HCT116 (cell line): Measurements from ENCODE around the gene GPC1. TPM values are rescaled to one million over a fixed set of nuclear protein-coding genes. Genes with fewer than 3 reads are reported as not detected.

Experiments used
- ATAC-seq: fragments of 200-7000 bp; cut with Tn5 transposase; 2 replicates; pipeline ENCODE4 v1.9.1; 2020; ENCODE audit warnings: mild to moderate bottlenecking, moderate library complexity
- BruUV-seq: library from RNA; stranded (reverse); fragments of 400-500 nt; replicated peaks from 2 replicates; lab custom pipeline; 2021; lab: Mats Ljungman, UMichigan
- CTCF ChIA-PET: fragments of 300-600 bp; sonication (Branson Sonifier 250); formaldehyde crosslinking; loops from one replicate; lab custom pipeline; 2021; ENCODE audit warnings: antibody characterized with exemption; lab: Charles Lee
- POLR2A ChIA-PET: fragments of 300-600, 350-600 bp; sonication (Branson Sonifier 250); formaldehyde crosslinking; loops from one replicate; lab custom pipeline; 2021; ENCODE audit warnings: antibody characterized with exemption; lab: Charles Lee
- RAD21 ChIA-PET, 2 experiments: fragments of 300-600 bp; sonication (Branson Sonifier 250); formaldehyde crosslinking; loops; one replicate each; lab custom pipeline; 2023; ENCODE audit warnings: low total read pairs in 2 of 2; ENCODE audit not compliant: uncharacterized antibody in 2 of 2, unreplicated experiment in 2 of 2, low non-redundant PET in 1 of 2; lab: Charles Lee
- DNase-seq: peaks from one replicate; pipeline ENCODE4 v3.0.0-alpha.2; 2010; ENCODE audit warnings: low read depth, low spot score
- H2AFZ ChIP-seq: fragments of 200-600 bp; shearing (Covaris generic), sonication (generic); 2 replicates; pipeline ENCODE4 v1.6.1; 2017; ENCODE audit warnings: low read depth, mixed run types, mixed read lengths, antibody characterized with exemption, low read length; ENCODE audit not compliant: poor library complexity, severe bottlenecking
- H3K27ac ChIP-seq: 2 replicates; pipeline ENCODE4 v1.5.1; 2012; ENCODE audit warnings: low read depth, low read length
- H3K27me3 ChIP-seq: fragments of 200-600 bp; sonication (generic); 2 replicates; pipeline ENCODE4 v1.6.1; 2016; ENCODE audit warnings: mixed run types, low read length, mixed read lengths; ENCODE audit not compliant: insufficient read depth
- H3K36me3 ChIP-seq, 2 experiments: fragments of 200-500 bp in 1 of 2; fragments of 200-600 bp in 1 of 2; sonication (Bioruptor generic) in 1 of 2; sonication (generic) in 1 of 2; 2 replicates each; pipeline versions ENCODE4 v1.5.1 to v1.6.1; 2014 to 2016; ENCODE audit warnings: low read length in 2 of 2, inconsistent platforms in 1 of 2, mixed read lengths in 1 of 2, mixed run types in 1 of 2; ENCODE audit not compliant: insufficient read depth in 2 of 2, control insufficient read depth in 1 of 2
- H3K4me1 ChIP-seq, 2 experiments: fragments of 200-600 bp in 1 of 2; sonication (generic) in 1 of 2; 2 replicates each; pipeline versions ENCODE4 v1.5.1 to v1.6.1; 2012 to 2017; ENCODE audit warnings: low read length in 2 of 2, inconsistent platforms in 1 of 2, mild to moderate bottlenecking in 1 of 2, mixed read lengths in 1 of 2, mixed run types in 1 of 2, moderate library complexity in 1 of 2; ENCODE audit not compliant: insufficient read depth in 2 of 2, control insufficient read depth in 1 of 2
- H3K4me2 ChIP-seq: fragments of 200-600 bp; sonication (generic); 2 replicates; pipeline ENCODE4 v1.6.1; 2017; ENCODE audit warnings: mixed run types, low read length, mixed read lengths
- H3K4me3 ChIP-seq, 2 experiments: fragments of 200-600 bp in 1 of 2; sonication (generic) in 1 of 2; replicated peaks in 1 of 2; 2 replicates each; pipeline ENCODE4 v1.5.1; 2011 to 2016; ENCODE audit warnings: low read length in 2 of 2, control low read depth in 1 of 2, low read depth in 1 of 2, mild to moderate bottlenecking in 1 of 2, mixed read lengths in 1 of 2, mixed run types in 1 of 2
- H3K79me2 ChIP-seq: fragments of 200-600 bp; sonication (generic); 2 replicates; pipeline ENCODE4 v1.6.1; 2017; ENCODE audit warnings: mild to moderate bottlenecking, mixed run types, low read length, moderate library complexity, mixed read lengths; ENCODE audit not compliant: insufficient read depth
- H3K9ac ChIP-seq: fragments of 200-600 bp; sonication (generic); 2 replicates; pipeline ENCODE4 v1.6.1; 2016; ENCODE audit warnings: low read length, mixed read lengths
- H3K9me2 ChIP-seq: fragments of 200-600 bp; sonication (generic), shearing (Covaris generic); 2 replicates; pipeline ENCODE4 v1.6.1; 2017; ENCODE audit warnings: mixed run types, mild to moderate bottlenecking, moderate library complexity; ENCODE audit not compliant: insufficient read depth
- H3K9me3 ChIP-seq, 2 experiments: fragments of 200-500 bp in 1 of 2; fragments of 200-600 bp in 1 of 2; sonication (Bioruptor generic) in 1 of 2; sonication (generic) in 1 of 2; 2 replicates each; pipeline ENCODE4 v1.6.1; 2014 to 2017; ENCODE audit warnings: low read length in 2 of 2, mixed read lengths in 2 of 2, inconsistent platforms in 1 of 2, low read depth in 1 of 2, mild to moderate bottlenecking in 1 of 2, mixed run types in 1 of 2, moderate library complexity in 1 of 2; ENCODE audit not compliant: control insufficient read depth in 1 of 2, insufficient read depth in 1 of 2
- H4K20me1 ChIP-seq: fragments of 200-600 bp; sonication (generic), shearing (Covaris generic); 2 replicates; pipeline ENCODE4 v1.6.1; 2017; ENCODE audit warnings: mixed run types, mild to moderate bottlenecking, moderate library complexity; ENCODE audit not compliant: insufficient read depth
- CBX3 ChIP-seq: IDR thresholded peaks from 2 replicates; pipeline ENCODE4 v1.6.1; 2012; ENCODE audit warnings: low read depth
- CTCF ChIP-seq, 3 experiments: fragments of 200-600 bp in 1 of 3; sonication (generic) in 1 of 3; IDR thresholded peaks in 2 of 3; conservative IDR thresholded peaks in 1 of 3; 2 replicates each; pipeline ENCODE4 v1.5.1; 2012 to 2017; ENCODE audit warnings: low read depth in 2 of 3, low read length in 2 of 3, antibody characterized with exemption in 1 of 3, borderline replicate concordance in 1 of 3, control low read depth in 1 of 3, mild to moderate bottlenecking in 1 of 3, mixed read lengths in 1 of 3, mixed run types in 1 of 3, moderate library complexity in 1 of 3; ENCODE audit not compliant: insufficient read depth in 1 of 3
- ELF1 ChIP-seq: IDR thresholded peaks from 2 replicates; pipeline ENCODE4 v1.6.1; 2012; ENCODE audit warnings: low read depth, borderline replicate concordance
- RAD21 ChIP-seq: IDR thresholded peaks from 2 replicates; pipeline ENCODE4 v1.6.1; 2012; ENCODE audit warnings: low read depth, mild to moderate bottlenecking
- YY1 ChIP-seq: IDR thresholded peaks from 2 replicates; pipeline ENCODE4 v1.6.1; 2011; ENCODE audit warnings: low read length, low read depth, moderate library complexity, mild to moderate bottlenecking; ENCODE audit not compliant: insufficient replicate concordance; ENCODE audit errors: extremely low read depth
- ZFX ChIP-seq: fragments of 450-650 bp; IDR thresholded peaks from 2 replicates; pipeline ENCODE4 v1.6.1; 2017
- intact Hi-C: fragments of 100-400 bp; cut with micrococcal nuclease; formaldehyde crosslinking; loops from 2 replicates; pipeline ENCODE4 v1.10.0; 2022
- total RNA-seq: library from RNA; stranded (reverse); gene quantifications from one replicate; pipeline ENCODE4 v1.2.1, GENCODE V29; 2021; ENCODE audit not compliant: unreplicated experiment

GPC1 gene
- total RNA-seq, 1 experiment from 2014 or later: 79.1 TPM

GRCh38 chr2:240463274-240463865, 27.9 kb downstream of the GPC1 start:
- CTCF ChIA-PET: no interaction called here

More at GRCh38 chr2:240463274-240463865, 27.9 kb downstream of the GPC1 start:
- Histone ChIP-seq H4K20me1 (no peaks in the 10 kb centered on the region), H3K9me3 (no peaks in the 10 kb centered on the region), H3K4me1 (no peaks in the 10 kb centered on the region), H3K9ac (no peak overlapping the region), H3K9me2 (no peaks in the 10 kb centered on the region), H3K27me3 (no peaks in the 10 kb centered on the region), H2AFZ (no peak overlapping the region), H3K36me3 (peaks cover 0 to 15% of the 10 kb centered on the region in 2 experiments; a peak in 2 of 4 replicates)
- BruUV-seq: no TSS peak
- no peak for ATAC-seq
- TF ChIP-seq CTCF (IDR thresholded peaks at IDR 0.05 in 2 of 3, conservative IDR thresholded peaks at IDR 0.05 in 1 of 3; ENCODE audit: borderline replicate concordance in 1 of 3, insufficient read depth in 1 of 3, low read depth in 2 of 3, low read length in 2 of 3): no peak
- TF ChIP-seq CBX3: no peak
- no peak for TF ChIP-seq RAD21
- no peak for TF ChIP-seq ZFX
- TF ChIP-seq ELF1: no peak
- TF ChIP-seq YY1: no peak
- TF ChIP-seq, all 23 proteins: peak for 0
- Histone ChIP-seq H3K27ac (no peak overlapping the region), H3K79me2 (peaks cover under 1% of the 10 kb centered on the region; the same call in 1 of the 2 replicates), H3K4me2 (no peak overlapping the region), H3K4me3 (no peak overlapping the region)
- intact Hi-C loops: no loop called here
- ChIA-PET POLR2A (no interaction called here), RAD21 (interaction anchor here in 1 of 2 experiments (0.7 kb wide), 1 partner anchor 14 kb away, joined by 3 read pairs; no protein-coding TSS in a partner anchor)
- DNase-seq: no peak
